Adrenal gland (tissue), 12 donors: ENCODE measurements around the gene CDK5R1. TPM values are rescaled to one million over a fixed set of nuclear protein-coding genes. Genes with fewer than 3 reads are reported as not detected.

ENCODE experiments used
- DNase-seq, 7 donors: peaks; one replicate each; pipeline ENCODE4 v3.0.0-alpha.2; 2019 to 2020
- H3K27ac ChIP-seq, 5 donors: fragments of 200-600 bp; sonication (generic) in 4 of 5; 1 replicate in 3 of 5; 2 replicates in 2 of 5; pipeline versions ENCODE4 v1.5.1 to v1.8.0; 2016 to 2020; ENCODE audit warnings: mild to moderate bottlenecking in 1 of 5
- H3K27me3 ChIP-seq: fragments of 200-600 bp; 2 replicates; pipeline ENCODE4 v1.8.0; 2021
- H3K36me3 ChIP-seq, 2 donors: fragments of 200-600 bp; replicated peaks in 1 of 2; 1 replicate in 1 of 2; 2 replicates in 1 of 2; pipeline versions ENCODE4 v1.5.1 to v1.8.0; 2018 to 2022
- H3K4me1 ChIP-seq, 2 donors: fragments of 200-600 bp; replicated peaks in 1 of 2; 1 replicate in 1 of 2; 2 replicates in 1 of 2; pipeline versions ENCODE4 v1.5.1 to v1.8.0; 2018 to 2021
- H3K4me3 ChIP-seq, 4 donors: fragments of 200-600 bp; sonication (generic) in 3 of 4; one replicate each; pipeline ENCODE4 v1.5.1; 2016 to 2018
- H3K9me3 ChIP-seq, 3 donors: fragments of 200-600 bp; sonication (generic) in 1 of 3; replicated peaks in 1 of 3; 1 replicate in 2 of 3; 2 replicates in 1 of 3; pipeline versions ENCODE4 v1.5.1 to v1.8.0; 2016 to 2021
- CTCF ChIP-seq, 6 experiments: fragments of 450-650 bp in 4 of 6; fragments of 200-600 bp in 2 of 6; sonication (generic) in 1 of 6; IDR thresholded peaks; 1 replicate in 5 of 6; 2 replicates in 1 of 6; pipeline versions ENCODE4 v1.5.1 to v1.8.0; 2016 to 2021; ENCODE audit warnings: antibody characterized with exemption in 6 of 6, mild to moderate bottlenecking in 2 of 6, moderate library complexity in 1 of 6
- POLR2A ChIP-seq, 2 donors: fragments of 450-650 bp; IDR thresholded peaks; one replicate each; pipeline ENCODE4 v1.6.1; 2017; ENCODE audit warnings: antibody characterized with exemption in 2 of 2, mild to moderate bottlenecking in 2 of 2, moderate library complexity in 1 of 2
- WGBS, 4 donors: extraction: QIAGEN DNeasy Blood & Tissue Kit in 2 of 4; methylation state at CpG; one replicate each; pipeline versions ENCODE4 v1.1.5 to v1.1.7; 2013 to 2017; 5-methylcytosine and 5-hydroxymethylcytosine counted together
- intact Hi-C, 2 donors: fragments of 100-400 bp; cut with DNase I; formaldehyde crosslinking; loops; one replicate each; pipeline versions ENCODE4 v1.14.1 to v1.15.0; 2022 to 2023
- polyA plus RNA-seq, 3 donors: library from polyadenylated mRNA; stranded (reverse); fragments of 200-250 nt in 2 of 3; fragments of 350-450 nt in 1 of 3; fragmentation: Illumina TruSeq in 1 of 3; extraction: RNeasy Lipid Tissue Mini Kit (QIAGEN cat#74804) in 1 of 3; gene quantifications; one replicate each; pipeline ENCODE4 v1.2.3, GENCODE V29; 2013 to 2014
- total RNA-seq, 9 donors: library from RNA; depleted of rRNA in 4 of 9; stranded (reverse); fragments of >200 nt in 4 of 9; fragments of 120-200 nt in 1 of 9; fragmentation: NEBNext Ultra II Directional in 1 of 9; extraction: Animal tissue kit (Norgen Biotek cat#: 25700) in 1 of 9; gene quantifications; one replicate each; pipeline versions ENCODE4 v1.1.0 to v1.2.4, GENCODE V29; 2013 to 2023
- donor health status: healthy with polysubstance abuse.
- donor health status: Bipolar disorder and iron deficiency.
- donor health status: DM: yes; HTN: yes; CAD: no.
- donor health status: DM: no; HTN: no; CAD: no.
- donor health status: DM: no; HTN: no; CAD: no.
- donor health status: DM: yes; HTN: yes; CAD: no.

Gene CDK5R1
- total and polyA plus RNA-seq, 12 donors: 0.98 to 4.5 (median 2.7) TPM

- no peak overlapping the region for H3K4me3 ChIP-seq
- no peak for DNase-seq
- WGBS, 4 donors: 90 to 96% (median 95%) methylated on average over 8 of the region's 8 CpGs
- no peaks in the 10 kb centered on the region for H3K27me3 ChIP-seq
- H3K36me3 ChIP-seq: peaks cover 0 to 99% of the 10 kb centered on the region in 2 donors
- intact Hi-C loops: no loop called here
- no peaks in the 10 kb centered on the region for H3K4me1 ChIP-seq
- no peaks in the 10 kb centered on the region for H3K9me3 ChIP-seq
- no peak for TF ChIP-seq POLR2A (IDR thresholded peaks at IDR 0.05)
- no peak for TF ChIP-seq CTCF (IDR thresholded peaks at IDR 0.05)
- H3K27ac ChIP-seq: no peak overlapping the region
Measured at GRCh38 chr17:32477220-32477619, 9.6 kb upstream of the CDK5R1 start.

GRCh38 chr17:32479074-32479617, 7.6 kb upstream of the CDK5R1 start:
- Histone ChIP-seq H3K27me3 (no peaks in the 10 kb centered on the region), H3K36me3 (peaks cover 0 to 87% of the 10 kb centered on the region in 2 donors), H3K27ac (no peak overlapping the region), H3K9me3 (no peaks in the 10 kb centered on the region), H3K4me1 (peaks cover 12 to 14% of the 10 kb centered on the region in 2 donors), H3K4me3 (no peak overlapping the region)
- no peak for TF ChIP-seq POLR2A (IDR thresholded peaks at IDR 0.05)
- TF ChIP-seq CTCF (IDR thresholded peaks at IDR 0.05): no peak
- WGBS, 4 donors: 62 to 74% (median 71%) methylated on average over 5 of the region's 5 CpGs
- intact Hi-C loops: no loop called here
- DNase-seq: no peak

- peaks cover 24 to 26% of the 10 kb centered on the region in 2 donors for H3K4me1 ChIP-seq
- intact Hi-C loops: loop anchor here (10.0 kb wide), 2 partner anchors 264 to 274 kb away; no protein-coding TSS in a partner anchor
- 81 to 89% (median 87%) methylated on average over 8 of the region's 8 CpGs for whole genome bisulfite sequencing, 4 donors
- H3K4me3 ChIP-seq: no peak overlapping the region
- no peaks in the 10 kb centered on the region for H3K9me3 ChIP-seq
- TF ChIP-seq CTCF (IDR thresholded peaks at IDR 0.05): no peak
- no peak for TF ChIP-seq POLR2A (IDR thresholded peaks at IDR 0.05)
- H3K36me3 ChIP-seq: peaks cover 0 to 67% of the 10 kb centered on the region in 2 donors
- DNase-seq: peak in 2 of 7 donors; percentile 12 to 43
- no peaks in the 10 kb centered on the region for H3K27me3 ChIP-seq
- H3K27ac ChIP-seq: no peak overlapping the region
Measured at GRCh38 chr17:32481193-32481592, 5.6 kb upstream of the CDK5R1 start.

GRCh38 chr17:32482568-32483320, 4.0 kb upstream of the CDK5R1 start:
- intact Hi-C loops: loop anchor here (10.0 kb wide), 2 partner anchors 262 to 272 kb away; no protein-coding TSS in a partner anchor
- WGBS, 4 donors: 70 to 77% (median 71%) methylated on average over 11 of the region's 11 CpGs
- Histone ChIP-seq H3K27me3 (no peaks in the 10 kb centered on the region), H3K4me3 (no peak overlapping the region), H3K9me3 (no peaks in the 10 kb centered on the region), H3K4me1 (peaks cover 24 to 26% of the 10 kb centered on the region in 2 donors), H3K27ac (peak overlapping the region in 3 of 5 donors; percentile 69 to 87 (median 79)), H3K36me3 (peaks cover 0 to 51% of the 10 kb centered on the region in 2 donors)
- TF ChIP-seq POLR2A (IDR thresholded peaks at IDR 0.05): no peak
- TF ChIP-seq CTCF (IDR thresholded peaks at IDR 0.05): no peak
- DNase-seq: peak in 2 of 7 donors; percentile 8 to 53
